Activated CD8-positive, alpha-beta memory T cell treated with anti-CD3 and anti-CD28 coated beads for 1 hour (primary cell): ENCODE results near the gene PRND.

Experiments
- DNase-seq, 2 donors: peaks; one replicate each; pipeline ENCODE4 v3.0.0-alpha.2; 2020; ENCODE audit warnings: low read depth in 1 of 2; ENCODE audit errors: extremely low read depth in 1 of 2

Gene PRND

DNA sequence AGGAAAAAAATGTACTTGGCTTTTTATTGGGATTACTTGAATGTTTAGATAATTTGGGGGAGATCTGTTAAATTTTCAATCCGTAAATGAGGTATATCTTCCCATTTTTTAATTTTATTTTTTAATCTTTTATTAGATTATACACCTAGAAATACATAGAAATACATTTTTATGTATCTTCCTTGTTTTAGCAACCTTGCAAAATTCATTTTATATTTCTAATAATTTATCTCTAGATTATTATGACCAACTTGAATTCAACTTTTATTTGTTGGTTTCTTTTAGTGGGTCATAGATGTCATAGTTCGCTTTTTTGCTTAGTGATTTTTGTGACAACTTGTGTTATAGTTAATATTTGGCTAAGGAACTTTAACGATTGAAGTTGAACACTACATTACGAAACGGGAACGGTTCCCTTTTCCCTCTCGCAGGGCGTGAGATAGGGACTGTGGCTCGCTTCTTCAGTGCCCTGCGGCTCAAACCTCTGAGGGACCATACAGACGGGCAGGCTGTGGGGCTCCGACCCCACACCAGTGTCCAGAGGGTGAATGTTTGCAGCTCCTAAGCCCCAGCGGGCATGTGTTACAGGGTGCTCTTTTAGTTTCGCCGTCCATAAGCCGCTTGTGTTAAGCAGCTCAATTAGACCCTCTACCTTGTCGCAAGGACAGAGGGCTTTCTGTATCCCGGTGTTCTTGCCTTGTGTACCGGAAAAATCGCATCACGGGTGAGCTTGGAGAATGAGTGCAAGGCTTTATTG is 53.8 kb downstream of the PRND start:
- DNase-seq = no peak

DNA sequence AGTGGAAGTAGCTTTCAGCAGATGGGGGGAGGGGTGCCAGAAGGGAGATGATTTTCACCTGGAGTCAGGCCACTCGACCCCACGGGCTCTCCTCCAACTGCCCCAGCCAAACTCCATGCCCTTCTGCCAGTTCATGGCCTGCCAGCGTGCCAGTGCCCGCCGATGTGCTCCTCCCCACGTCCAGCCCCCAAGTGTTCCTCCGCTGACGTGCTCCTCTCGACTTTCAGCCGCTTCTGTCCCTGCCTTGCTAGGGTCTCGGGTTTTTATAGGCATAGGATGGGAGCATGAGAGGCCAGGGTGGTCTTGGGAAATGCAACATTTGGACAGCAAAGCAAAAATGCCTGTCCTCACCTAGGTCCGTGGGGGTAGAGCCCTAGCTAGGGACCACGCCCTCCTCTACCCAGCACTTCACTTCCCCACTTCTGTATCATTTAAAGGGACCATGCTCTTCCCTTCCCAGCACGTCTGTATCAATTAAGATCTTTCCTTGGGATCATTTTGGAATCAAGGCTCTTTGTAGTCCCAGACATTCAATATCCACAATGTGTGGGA is 54.4 kb downstream of the PRND start:
- no peak for DNase-seq
